ENCODE measurements around the gene SNX24.

- TF ChIP-seq CTCF (conservative IDR thresholded peaks at IDR 0.05 in 1 of 2, IDR thresholded peaks at IDR 0.05 in 1 of 2; ENCODE audit: low read depth in 1 of 2, low read length in 2 of 2) (no peak), EZH2 (IDR thresholded peaks at IDR 0.05; ENCODE audit: low read length, missing control alignments) (no peak)
Observed at GRCh38 chr5:122978068-122978467, 132.7 kb downstream of the SNX24 start.
